NK-92 treated with Interleukin-12 subunit alpha and Interleukin-12 subunit beta, amount 100 ng/mL, for 24 hours (cell line): Measurements from ENCODE around the gene CPO.
"Not testable (repeated sequence)": the region's sequence is repeated elsewhere in the genome, so short reads cannot be mapped to it uniquely, and the experiment has no call there.

Experiments used
- DNase-seq: peaks from one replicate; lab custom pipeline; 2025; lab: John Stamatoyannopoulos, UW

CPO gene

GRCh38 chr2:206939340-206939739, at the start of gene CPO:
Gene CPO (plus strand): TSS chr2:206939518. CDS start chr2:206939600, 82 bp downstream.
- DNase-seq: no peak

- no peak for DNase-seq
Measured at GRCh38 chr2:206890179-206890578, 49.1 kb upstream of the CPO start.

- DNase-seq: no peak
Measured at GRCh38 chr2:206890926-206891325, 48.4 kb upstream of the CPO start.

GRCh38 chr2:206915121-206915520, 24.2 kb upstream of the CPO start:
- peak; percentile 4 for DNase-seq

GRCh38 chr2:206918263-206918662, 21.1 kb upstream of the CPO start:
- DNase-seq: no peak

- no peak for DNase-seq
Measured at GRCh38 chr2:206920310-206920709, 19.0 kb upstream of the CPO start.

- DNase-seq: no peak
Measured at GRCh38 chr2:206920951-206921350, 18.4 kb upstream of the CPO start.

- DNase-seq: no peak
Measured at GRCh38 chr2:206921529-206921928, 17.8 kb upstream of the CPO start.

- DNase-seq: no peak
Measured at GRCh38 chr2:206935991-206936842, 3.1 kb upstream of the CPO start.

- no peak for DNase-seq
Measured at GRCh38 chr2:206936843-206937230, 2.5 kb upstream of the CPO start.

GRCh38 chr2:206937555-206937954, 1.8 kb upstream of the CPO start:
- DNase-seq: no peak

- no peak for DNase-seq
Measured at GRCh38 chr2:206940546-206940945, 1.2 kb downstream of the CPO start.

- no peak for DNase-seq
Measured at GRCh38 chr2:206942592-206943478, 3.5 kb downstream of the CPO start.

GRCh38 chr2:206953404-206953803, 14.1 kb downstream of the CPO start:
- not testable (repeated sequence) for DNase-seq

GRCh38 chr2:206955253-206955652, 15.9 kb downstream of the CPO start:
- DNase-seq: no peak

GRCh38 chr2:206958261-206958660, 18.9 kb downstream of the CPO start:
- no peak for DNase-seq

- no peak for DNase-seq
Measured at GRCh38 chr2:206962966-206963365, 23.6 kb downstream of the CPO start.

- DNase-seq: no peak
Measured at GRCh38 chr2:206968134-206969086, 29.1 kb downstream of the CPO start.

- no peak for DNase-seq
Measured at GRCh38 chr2:206969192-206969591, 29.9 kb downstream of the CPO start.

- no peak for DNase-seq
Measured at GRCh38 chr2:206970589-206971360, 31.5 kb downstream of the CPO start.

GRCh38 chr2:206971805-206972204, 32.5 kb downstream of the CPO start:
- no peak for DNase-seq
